Stimulated activated CD4-positive, alpha-beta T cell treated with anti-CD3 and anti-CD28 coated beads, Interleukin-15, amount 100 ng/mL, for 1 hour (primary cell): ENCODE results near the gene DCUN1D5.
A peak's percentile ranks its signal among the peaks of the same experiment; 100 is the strongest.

Experiments
- DNase-seq, 2 donors: peaks; one replicate each; pipeline ENCODE4 v3.0.0-alpha.2; 2020; ENCODE audit warnings: low read depth in 1 of 2, low spot score in 1 of 2

Gene DCUN1D5

DNA sequence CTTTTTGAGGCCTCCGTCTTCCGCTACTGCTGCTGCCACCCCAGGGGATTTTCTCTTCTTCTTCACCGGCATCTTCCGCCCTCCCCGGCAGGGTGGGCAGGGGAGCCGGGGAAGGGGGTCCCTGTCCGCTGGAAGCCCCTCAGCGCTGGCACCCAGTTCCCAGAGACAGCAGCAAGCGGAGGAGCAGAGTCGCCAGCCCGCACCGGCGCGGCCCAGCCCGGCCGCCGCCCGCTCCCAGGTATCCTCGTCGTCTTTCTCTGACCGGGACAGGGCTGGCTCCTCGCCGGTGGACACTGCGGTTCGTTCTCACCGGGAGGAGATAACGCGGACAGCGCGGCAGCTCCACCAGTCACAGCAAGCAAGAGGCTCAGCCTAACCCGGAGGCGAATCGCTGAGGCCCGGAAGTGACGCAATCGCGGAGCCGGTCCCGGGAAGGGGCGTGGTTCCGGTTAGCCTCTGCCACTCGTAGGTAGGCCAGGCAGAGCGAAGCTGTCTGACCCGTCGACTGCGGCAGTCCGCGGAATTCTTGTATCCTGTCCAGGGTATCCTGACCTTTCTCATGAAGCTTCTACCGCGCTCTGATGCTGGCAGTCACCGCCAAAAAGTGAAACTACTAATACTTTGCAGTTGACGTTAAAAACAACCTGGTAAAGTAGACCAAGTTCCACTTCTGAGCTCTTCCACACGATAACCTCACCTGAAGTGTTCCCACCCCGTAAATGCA lies at the start of gene DCUN1D5:
Gene DCUN1D5 (minus strand): TSS at position 360 of the 724 bp plus-strand sequence. CDS start 288 bp downstream, at position 72.
- peak; percentile 86 to 91 for DNase-seq

DNA sequence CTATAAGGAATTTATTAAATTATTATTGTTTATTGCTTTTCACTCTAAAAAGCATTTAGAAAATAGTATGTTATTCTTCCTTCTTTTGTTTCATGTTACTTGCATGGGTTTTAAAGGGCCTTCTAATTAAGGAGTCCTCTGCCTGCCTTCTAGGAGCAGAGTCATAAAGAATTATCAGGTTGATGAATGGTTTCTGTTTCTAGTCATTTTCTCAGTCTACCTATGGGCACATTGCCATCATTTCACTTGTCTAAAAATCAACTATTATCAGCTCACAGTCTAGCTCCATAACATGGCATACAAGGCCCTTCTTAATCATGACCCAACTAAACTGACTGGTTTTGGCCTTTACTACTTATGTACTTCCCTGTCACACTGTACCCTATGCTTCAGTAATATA lies 33.5 kb upstream of the DCUN1D5 start:
- no peak for DNase-seq

DNA sequence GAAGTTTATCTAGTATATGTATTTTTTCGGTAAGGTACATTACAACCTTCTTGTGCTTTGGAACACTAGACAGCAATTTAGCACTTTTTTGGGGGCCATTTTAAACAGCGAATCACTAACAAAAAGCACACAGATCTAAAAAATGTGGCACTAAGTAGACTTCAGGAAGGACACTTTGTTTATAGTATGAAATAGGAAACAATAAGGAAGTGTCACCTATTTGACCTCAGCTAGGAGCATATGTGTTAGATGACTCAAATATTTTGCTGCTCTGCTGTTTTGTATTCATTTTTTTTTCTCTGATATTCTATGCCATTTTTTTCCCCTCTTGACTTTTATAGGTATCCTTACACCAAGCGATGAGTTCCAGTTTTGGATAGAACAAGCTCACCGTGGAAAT lies 22.9 kb upstream of the DCUN1D5 start:
- DNase-seq: no peak

DNA sequence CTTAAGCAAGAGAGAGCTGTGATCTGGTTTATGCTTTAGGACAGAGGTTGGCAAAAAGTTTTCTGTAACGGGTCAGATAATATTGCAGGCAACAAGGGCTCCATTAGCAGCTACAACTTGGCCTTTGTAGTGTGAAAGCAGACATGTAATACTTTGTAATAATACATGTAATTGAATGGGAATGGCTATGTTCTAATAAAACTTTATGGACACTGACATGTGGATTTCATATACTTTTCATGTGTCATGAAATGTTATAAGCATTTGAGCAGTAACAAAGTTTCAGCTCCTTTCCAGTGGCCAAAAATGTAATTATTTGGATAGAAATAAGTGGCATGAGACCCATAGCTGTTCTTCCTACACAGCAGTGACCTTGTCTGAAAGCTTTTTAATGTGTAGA lies 20.4 kb upstream of the DCUN1D5 start:
- no peak for DNase-seq

DNA sequence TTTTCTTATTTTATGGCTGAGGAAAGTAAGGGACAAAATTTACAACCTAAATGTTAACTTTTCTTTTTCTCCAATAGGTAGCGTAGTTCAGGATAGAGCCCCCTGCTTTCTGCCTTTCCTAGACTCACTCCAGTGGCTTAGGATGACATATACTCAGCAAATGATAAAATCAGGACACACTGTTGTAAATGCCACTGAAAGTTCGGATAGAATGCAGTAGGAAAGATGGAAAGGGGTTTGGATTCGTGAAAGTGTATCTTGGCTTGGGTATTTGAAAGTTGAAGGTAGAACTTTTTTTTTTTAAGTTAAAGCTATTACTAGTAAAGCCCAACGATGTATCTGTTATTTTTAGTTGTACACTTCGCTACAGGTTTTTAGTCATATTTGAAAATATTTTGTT lies 19.4 kb upstream of the DCUN1D5 start:
- no peak for DNase-seq

DNA sequence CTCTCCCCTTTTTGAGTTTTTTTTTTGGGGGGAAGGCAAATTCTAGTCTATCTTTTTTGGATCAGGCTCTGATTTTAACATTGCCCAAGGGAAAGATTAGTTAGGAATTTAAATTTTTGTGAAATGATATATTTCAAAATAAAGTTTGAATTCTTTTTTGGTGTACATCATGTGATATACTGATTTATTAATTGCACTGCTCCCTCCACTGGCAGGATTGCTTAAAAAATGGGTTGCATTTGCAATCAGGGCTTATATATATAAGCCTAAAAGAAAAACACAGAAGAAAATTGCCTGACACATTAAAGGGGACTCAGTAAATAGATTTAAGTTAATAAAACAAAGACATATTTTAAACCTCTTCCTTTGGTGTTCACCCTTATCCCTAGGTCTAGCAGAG lies 18.4 kb upstream of the DCUN1D5 start:
- DNase-seq: no peak

DNA sequence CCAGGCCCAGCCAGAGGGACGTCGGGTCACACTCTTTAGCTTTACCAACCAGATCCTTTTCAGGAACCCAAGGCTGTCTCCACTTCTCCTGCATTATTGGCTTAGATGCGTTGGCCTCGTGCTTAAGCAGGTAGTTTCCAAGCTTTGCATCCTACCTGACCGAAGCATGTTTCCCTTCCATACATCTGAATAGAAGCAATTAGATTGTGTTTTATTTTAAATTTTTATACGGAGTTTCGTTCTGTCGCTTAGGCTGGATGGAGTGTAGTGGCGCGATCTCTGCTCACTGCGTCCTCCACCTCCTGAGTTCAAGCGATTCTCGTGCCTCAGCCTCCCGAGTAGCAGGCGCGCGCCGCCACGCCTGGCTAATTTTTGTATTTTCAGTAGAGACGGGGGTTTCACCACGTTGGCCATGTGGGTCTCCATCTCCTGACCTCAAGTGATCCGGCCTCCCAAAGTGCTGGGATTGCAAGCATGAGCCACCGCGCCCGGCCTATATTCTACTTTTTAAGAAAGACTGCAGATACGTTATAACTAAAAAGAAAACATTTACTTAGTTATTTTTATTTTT lies 17.9 kb upstream of the DCUN1D5 start:
- DNase-seq: no peak

DNA sequence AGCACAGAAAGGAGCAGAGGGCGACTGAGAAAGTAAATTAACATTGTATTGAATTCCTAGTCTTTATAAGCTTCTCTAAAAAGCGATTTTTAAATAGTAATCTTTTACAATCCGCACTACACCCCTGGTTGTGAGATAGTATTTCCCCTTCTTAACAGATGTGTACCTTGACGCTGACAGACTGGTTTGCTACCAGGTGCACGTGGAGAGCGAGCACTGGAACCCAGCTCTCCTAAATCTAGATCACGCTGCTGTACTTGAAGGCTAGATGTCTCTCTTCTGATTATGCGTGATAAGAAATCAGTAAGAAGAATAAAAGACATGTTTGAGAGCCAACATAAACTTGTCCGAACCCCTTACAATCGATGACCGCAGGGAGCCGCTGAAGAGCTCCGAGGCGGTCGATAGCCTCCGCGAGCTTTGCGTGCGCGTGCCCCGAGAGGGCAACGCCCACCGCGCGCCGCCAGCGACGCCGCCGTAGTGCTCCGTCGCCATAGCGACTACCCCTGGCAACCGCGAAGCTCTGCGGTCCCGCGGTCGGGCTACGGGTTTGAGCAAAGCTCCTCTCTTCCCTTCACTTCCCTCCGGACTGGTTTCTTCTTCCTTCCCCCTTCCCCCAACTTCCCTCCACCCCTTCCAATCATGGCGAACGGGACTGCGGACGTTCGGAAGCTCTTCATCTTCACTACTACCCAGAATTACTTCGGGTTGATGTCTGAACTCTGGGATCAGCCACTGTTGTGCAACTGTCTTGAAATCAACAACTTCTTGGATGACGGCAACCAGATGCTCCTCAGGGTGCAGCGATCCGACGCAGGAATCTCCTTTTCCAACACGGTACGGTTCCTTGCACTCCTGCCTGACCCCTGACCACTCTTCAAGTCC lies 17.2 kb upstream of the DCUN1D5 start, which contains the start of gene DYNC2H1:
Gene DYNC2H1 (plus strand): TSS at position 494 of the 885 bp plus-strand sequence. CDS start 149 bp downstream, at position 643.
- DNase-seq: peak; percentile 71 to 78

DNA sequence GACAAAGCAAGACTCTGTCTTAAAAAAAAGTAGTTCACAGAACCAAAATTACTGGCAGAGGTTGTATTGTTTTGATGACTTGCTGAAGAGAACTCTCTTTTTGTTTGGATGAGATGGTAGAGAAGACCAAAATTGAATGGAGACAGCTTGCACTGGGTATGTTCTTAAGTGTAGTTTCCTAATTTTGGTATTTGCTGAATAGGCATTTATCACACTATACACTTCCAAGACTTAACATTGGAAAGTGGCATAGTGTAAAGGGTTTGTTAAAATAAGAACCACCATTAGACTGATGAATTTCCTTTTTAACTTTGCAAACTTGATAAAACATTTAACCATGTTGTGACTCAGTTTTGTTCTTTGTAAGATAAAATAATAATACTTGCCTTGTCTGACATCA lies 5.3 kb upstream of the DCUN1D5 start:
- no peak for DNase-seq

DNA sequence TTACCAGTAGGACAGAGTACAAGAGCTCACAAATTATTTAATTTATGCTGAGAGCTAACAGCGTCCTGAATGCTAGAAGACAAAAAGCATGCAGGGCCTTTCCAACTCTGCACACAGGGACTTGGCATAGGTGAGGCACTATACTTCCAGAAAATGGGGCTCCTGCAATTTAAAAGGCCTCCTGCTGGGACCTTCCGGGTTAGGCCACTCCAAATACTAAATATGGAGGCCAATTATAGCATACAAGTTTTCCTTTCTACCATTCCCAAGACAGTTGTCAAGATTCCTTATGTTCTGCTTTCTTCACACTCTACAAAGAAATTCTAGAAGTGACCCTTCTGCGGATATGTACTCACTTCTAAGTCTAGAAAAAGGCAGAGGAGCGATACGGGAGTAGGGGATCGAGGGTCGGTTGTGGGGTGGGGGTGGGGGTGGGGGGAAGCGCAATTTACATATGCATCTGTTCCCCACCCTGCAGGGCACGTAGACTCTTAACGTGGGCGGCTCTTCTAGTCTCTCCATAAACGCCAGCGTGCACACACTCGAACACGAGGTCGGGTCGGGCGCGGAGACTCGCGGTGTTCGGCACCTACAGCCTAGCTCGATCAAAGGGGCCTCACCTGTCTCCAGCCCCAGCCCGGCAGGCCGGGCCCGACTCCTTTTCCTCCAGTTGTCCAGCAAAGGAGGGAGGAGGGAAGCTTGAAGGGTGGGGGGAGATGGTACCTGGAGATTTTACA lies 728 bp downstream of the DCUN1D5 start:
- peak; percentile 15 to 31 for DNase-seq

DNA sequence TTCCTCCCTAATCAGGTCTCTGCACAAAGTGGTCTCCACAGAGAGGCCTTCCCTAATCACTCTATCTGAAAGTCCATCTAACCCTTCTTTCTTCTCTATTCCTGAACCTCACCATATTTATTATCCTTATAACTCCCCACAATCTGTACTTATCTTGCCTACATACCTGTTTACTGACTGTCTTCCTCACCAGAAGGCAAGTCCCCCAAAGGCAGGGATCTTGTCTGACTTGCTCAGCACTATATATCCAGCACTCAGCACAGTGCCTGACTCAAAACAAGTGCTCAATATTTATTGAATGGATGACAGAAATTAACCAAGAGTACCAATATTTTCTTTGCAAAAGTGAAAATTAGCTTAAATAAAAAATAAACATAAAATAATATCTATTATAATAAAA lies 5.5 kb downstream of the DCUN1D5 start:
- DNase-seq: no peak

DNA sequence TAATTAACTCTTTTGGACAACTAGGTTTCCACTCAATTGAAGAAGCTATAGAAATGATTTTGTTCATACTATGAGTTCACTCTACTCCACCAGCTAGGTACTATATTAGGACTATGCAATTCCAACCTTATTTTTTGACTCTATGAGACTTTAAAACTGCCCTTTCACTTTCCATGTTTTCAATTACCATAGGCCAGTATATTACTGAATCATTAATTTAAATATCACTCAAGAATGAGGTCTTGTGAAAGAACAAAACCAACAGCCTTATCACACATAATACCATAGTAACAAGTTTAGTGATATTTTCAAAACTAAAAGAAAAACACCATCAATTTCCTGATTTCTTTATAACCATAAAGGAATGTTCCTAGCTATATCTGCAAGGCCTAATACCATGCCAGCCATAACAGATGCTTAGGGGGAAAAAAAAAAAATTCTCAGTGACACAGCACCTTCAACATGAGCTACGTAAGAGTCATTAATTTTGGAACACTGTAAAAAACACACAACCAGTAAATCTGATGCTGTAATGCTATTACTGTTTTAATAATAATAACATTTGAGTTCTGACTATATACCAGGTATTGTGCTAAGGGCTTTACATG lies 6.1 kb downstream of the DCUN1D5 start:
- DNase-seq: no peak

DNA sequence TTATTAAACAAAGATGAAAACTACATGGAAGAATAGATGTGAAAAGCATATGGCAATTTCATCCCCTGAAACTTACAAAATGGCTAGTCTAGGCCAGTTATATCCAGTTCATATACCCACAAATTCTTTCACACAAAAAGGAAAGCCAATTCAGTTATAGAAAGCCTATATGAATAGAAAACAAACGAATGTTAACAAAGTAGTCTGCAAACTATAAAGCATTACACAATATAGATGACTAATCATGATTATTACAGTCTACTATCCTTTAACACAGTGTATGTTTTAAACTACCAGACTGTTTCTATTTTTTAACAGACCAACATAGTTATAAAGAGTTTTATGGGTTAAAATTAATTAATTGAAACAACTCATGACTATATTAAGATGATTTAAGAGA lies 12.1 kb downstream of the DCUN1D5 start:
- DNase-seq: no peak

DNA sequence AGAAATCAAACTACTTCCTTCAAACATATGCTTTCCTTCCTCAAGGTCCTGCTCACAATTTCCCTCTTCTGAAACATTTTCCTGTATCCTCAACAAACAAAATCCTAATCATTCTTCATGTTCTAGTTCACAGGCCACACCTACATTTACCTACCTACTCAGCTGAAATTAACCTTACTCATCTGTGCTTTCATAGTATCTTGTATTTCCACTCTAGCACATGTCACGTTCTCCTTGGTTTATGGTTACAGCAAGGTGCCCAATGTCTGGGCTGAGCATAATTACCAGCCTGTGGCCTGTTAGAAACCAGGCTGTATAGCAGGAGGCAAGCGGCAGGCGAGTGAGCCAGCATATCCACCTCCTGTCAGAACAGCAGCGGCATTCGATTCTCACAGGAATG lies 13.2 kb downstream of the DCUN1D5 start:
- no peak for DNase-seq

DNA sequence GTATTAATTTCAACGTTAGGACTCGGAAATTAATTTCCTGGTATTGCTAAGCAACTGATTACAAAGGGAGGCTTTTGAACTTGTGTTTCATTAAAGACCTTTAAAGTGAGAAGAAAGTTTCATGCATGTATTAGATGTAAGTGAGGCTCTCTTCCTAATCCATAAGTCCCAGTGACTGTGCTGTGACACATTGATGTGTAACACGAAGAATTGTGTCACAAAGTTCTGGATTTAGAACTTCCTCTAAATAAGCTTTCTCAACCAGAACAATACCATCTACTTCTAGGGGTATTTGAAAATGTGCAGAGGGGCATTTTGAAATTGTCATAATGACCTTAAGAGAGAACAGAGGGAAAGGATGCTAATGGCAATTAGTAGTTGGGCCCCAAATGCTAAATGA lies 14.4 kb downstream of the DCUN1D5 start:
- DNase-seq: no peak

DNA sequence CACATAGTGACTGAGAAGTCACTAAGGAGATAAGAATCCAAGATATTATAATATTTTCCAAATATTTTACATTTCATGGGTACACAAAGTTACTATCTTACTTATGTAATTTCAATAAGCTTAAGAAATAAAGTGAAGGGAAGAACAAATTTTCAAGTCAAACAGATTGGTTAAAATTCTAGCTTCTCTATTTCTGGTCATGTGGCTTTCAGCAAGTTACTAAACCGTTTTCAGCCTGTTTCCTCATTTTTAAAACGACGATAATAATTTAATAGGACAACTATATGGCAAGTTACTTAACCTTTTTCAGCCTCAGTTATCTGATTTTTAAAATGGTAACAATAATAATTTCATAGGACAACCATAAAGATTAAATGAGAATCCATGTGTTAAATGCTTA lies 15.6 kb downstream of the DCUN1D5 start:
- no peak for DNase-seq

DNA sequence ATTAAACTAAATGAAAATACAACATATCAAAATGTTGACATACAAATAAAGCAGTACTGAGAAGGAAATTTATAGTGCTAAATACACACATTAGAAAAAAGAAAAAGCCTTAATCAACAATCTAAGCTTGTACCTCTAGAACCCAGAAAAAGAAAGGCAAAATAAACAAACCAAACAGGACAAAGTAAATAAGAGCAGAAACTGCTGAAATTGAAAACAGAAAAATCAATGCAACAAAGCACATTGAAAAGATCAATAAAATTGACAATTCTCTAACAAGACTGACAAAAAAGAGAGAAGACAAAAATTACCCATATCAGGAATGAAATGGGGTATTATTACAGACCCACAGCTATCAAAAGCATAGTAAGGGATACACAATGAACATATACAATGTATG lies 21.0 kb downstream of the DCUN1D5 start:
- DNase-seq: no peak

DNA sequence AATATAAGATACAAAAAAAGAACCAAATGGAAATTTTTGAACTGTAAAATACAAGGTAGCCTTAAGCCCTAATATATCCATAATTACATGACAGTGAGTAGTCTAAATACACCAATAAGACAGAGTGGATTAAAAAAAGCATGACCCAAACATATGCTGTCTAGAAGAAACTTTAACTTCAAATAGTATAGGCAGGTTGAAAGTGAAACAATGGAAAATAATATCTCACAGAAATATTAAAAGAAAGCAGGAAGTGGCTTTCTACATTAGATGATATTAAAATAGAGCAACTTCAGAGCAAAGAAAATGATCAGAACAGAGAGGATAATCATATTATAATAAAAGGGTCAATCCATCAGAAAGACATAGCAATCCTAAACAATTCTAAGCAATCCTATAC lies 21.8 kb downstream of the DCUN1D5 start:
- no peak for DNase-seq

DNA sequence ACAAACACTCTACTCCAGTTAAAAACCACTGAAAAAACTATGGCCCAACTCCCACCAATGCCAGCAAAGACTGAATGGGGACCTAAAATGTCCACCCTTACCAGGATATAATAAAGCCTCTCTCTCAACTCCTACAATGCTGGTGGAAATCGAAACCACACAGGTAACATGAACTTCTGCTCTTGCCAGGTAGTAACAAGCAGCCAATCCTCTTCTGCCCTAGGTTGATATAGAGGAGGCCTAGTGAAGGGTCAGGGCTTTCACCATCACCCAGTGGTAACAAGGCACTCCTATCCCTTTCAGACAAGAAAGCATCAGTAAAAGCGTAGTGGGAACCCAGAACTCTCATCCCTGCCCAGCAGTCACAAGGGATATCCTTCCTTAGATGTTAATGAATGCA lies 22.6 kb downstream of the DCUN1D5 start:
- DNase-seq: no peak

DNA sequence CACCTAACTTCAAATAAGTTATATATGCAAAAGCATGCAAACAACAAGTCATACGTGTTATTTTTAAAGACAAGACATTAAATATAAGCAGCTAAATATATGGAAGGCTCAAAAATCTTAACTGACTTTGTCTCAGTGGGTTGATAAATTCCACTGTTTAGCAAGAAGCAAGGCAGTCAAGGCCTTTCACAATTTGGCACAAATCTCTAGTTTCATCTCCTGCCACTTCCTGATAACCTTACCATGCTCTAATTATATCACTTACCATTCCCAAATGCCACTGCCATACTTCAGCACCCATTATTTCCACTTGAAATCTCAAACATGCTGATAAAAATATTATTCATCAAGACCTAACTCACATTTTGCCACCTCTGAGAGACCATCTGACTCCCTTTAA lies 24.8 kb downstream of the DCUN1D5 start:
- DNase-seq: no peak

DNA sequence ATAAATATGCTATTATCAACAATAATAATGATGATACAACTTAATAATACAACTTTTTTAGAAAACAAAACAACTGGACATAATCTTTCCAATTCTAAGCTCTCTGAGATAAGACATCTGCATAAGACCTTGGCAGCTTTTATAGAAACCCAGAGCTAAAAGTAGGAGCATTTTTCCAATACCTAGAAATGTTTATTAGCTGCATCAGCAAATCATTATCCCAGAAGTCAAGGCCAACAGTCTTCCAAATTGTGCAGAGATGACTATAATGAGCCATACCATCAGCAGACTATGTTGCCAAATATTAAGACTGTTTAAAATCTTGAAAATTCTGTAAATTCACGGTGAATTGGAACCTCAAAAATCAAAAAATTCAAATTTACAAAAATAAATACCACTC lies 30.3 kb downstream of the DCUN1D5 start:
- DNase-seq: no peak
